Activated B cell treated with CpG ODN at 0.5 μM for 24 hours (primary cell): Measurements from ENCODE around the gene GNG4. TPM values are rescaled to one million over a fixed set of nuclear protein-coding genes. Genes with fewer than 3 reads are reported as not detected.

Source experiments
- ATAC-seq: fragments of 200-7000 bp; cut with Tn5 transposase; one replicate; pipeline ENCODE4 v1.10.0; 2021; ENCODE audit warnings: low read depth, mild to moderate bottlenecking, moderate library complexity
- CTCF ChIA-PET: fragments of 350-600 bp; sonication (Branson Sonifier 250); formaldehyde crosslinking; loops from one replicate; lab custom pipeline; 2021; ENCODE audit warnings: antibody characterized with exemption; lab: Charles Lee
- POLR2A ChIA-PET: fragments of 350-600 bp; sonication (Branson Sonifier 250); formaldehyde crosslinking; loops from one replicate; lab custom pipeline; 2021; ENCODE audit warnings: antibody characterized with exemption; lab: Charles Lee
- DNase-seq: peaks from one replicate; pipeline ENCODE4 v3.0.0; 2022
- H3K27ac Mint-ChIP-seq: one replicate; pipeline ENCODE4 v1.8.0; 2020; ENCODE audit warnings: mixed read lengths
- H3K27me3 Mint-ChIP-seq: one replicate; pipeline ENCODE4 v1.8.0; 2021; ENCODE audit warnings: mixed read lengths
- H3K36me3 Mint-ChIP-seq: one replicate; pipeline ENCODE4 v1.8.0; 2021; ENCODE audit warnings: low read depth, mixed read lengths
- H3K4me1 Mint-ChIP-seq: one replicate; pipeline ENCODE4 v1.8.0; 2021; ENCODE audit warnings: mixed read lengths
- H3K4me3 Mint-ChIP-seq: one replicate; pipeline ENCODE4 v1.8.0; 2020; ENCODE audit warnings: mild to moderate bottlenecking, mixed read lengths
- H3K9me3 Mint-ChIP-seq: one replicate; pipeline ENCODE4 v1.8.0; 2020; ENCODE audit warnings: mixed read lengths
- intact Hi-C: fragments of 100-400 bp; cut with micrococcal nuclease; formaldehyde crosslinking; loops from one replicate; pipeline ENCODE4 v1.15.1; 2024
- total RNA-seq: library from RNA; stranded (reverse); gene quantifications from 2 replicates; pipeline ENCODE4 v1.2.3, GENCODE V29; 2022
- TF ChIP-seq, protein P1 (sequence below): fragments of 200-600 bp; IDR thresholded peaks from one replicate; pipeline ENCODE4 v1.8.0; 2022; ENCODE audit warnings: antibody characterized with exemption, mild to moderate bottlenecking

The GNG4 gene
- total RNA-seq, 1 donor from 2014 or later = 2.2 TPM

DNA sequence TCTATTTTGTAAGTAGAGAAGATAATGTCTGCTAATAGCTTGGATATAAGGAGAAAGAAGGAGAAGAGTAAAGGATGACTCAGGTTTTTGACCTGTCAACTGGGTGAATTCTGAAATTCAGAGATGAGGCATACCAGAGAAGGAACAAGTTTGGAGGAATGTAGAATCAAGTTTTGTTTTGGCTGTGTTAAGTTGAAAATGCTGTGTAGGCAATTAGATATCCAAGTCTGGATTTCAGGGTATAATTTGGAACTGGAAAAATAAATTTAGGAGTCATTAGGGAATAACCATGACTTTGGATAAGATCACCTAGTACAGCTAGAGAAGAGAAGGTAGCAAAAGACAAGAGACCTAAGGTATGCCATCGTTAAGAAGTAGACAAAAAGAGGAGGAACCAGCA is 22.4 kb upstream of the GNG4 start:
- intact Hi-C loops = no loop called here
- Mint-ChIP-seq H3K36me3 (peaks cover 88% of the 10 kb centered on the region), H3K27me3 (no peaks in the 10 kb centered on the region), H3K9me3 (peaks cover 50% of the 10 kb centered on the region), H3K4me3 (no peak overlapping the region), H3K4me1 (no peaks in the 10 kb centered on the region), H3K27ac (no peak overlapping the region)
- CTCF ChIA-PET = no interaction called here
- ATAC-seq (no peak), DNase-seq (no peak)
- TF ChIP-seq, protein P1, sequence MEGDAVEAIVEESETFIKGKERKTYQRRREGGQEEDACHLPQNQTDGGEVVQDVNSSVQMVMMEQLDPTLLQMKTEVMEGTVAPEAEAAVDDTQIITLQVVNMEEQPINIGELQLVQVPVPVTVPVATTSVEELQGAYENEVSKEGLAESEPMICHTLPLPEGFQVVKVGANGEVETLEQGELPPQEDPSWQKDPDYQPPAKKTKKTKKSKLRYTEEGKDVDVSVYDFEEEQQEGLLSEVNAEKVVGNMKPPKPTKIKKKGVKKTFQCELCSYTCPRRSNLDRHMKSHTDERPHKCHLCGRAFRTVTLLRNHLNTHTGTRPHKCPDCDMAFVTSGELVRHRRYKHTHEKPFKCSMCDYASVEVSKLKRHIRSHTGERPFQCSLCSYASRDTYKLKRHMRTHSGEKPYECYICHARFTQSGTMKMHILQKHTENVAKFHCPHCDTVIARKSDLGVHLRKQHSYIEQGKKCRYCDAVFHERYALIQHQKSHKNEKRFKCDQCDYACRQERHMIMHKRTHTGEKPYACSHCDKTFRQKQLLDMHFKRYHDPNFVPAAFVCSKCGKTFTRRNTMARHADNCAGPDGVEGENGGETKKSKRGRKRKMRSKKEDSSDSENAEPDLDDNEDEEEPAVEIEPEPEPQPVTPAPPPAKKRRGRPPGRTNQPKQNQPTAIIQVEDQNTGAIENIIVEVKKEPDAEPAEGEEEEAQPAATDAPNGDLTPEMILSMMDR = no peak
- POLR2A ChIA-PET = no interaction called here

DNA sequence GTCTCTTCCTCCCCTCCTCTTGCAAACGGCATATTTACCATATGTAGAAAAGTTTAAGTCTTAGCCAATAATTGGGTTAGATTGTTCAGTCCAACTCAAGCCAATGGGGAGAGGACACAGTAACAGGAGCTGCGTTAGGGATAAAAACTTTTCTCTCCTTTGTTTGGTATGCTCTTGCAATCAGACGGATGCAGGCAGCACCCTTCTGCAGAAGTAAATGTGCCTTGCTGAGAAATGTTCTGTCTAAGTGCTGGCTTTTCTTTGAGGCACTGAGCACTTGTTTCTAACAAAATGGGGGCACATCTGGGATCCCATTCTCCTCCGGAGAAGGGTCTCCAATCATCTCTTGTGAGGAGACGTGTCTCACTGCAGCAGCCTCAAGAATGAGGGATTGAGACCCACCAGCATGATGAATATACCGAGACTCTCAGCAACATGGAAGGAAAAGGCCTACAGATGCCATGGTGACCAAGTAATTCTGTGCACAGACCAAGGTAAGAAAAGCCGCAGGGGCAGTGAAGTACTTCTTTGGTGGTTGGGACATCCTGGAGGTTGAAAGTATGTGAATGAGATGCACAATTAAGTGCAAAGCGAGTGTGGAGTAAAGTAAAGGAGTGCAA is 20.7 kb upstream of the GNG4 start:
- CTCF ChIA-PET = no interaction called here
- POLR2A ChIA-PET = no interaction called here
- intact Hi-C loops = no loop called here
- no peak for ATAC-seq
- Mint-ChIP-seq H3K27me3 (no peaks in the 10 kb centered on the region), H3K4me1 (no peaks in the 10 kb centered on the region), H3K4me3 (no peak overlapping the region), H3K9me3 (peaks cover 42% of the 10 kb centered on the region), H3K27ac (no peak overlapping the region), H3K36me3 (peaks cover 76% of the 10 kb centered on the region)
- TF ChIP-seq, protein P1 = no peak
- no peak for DNase-seq

DNA sequence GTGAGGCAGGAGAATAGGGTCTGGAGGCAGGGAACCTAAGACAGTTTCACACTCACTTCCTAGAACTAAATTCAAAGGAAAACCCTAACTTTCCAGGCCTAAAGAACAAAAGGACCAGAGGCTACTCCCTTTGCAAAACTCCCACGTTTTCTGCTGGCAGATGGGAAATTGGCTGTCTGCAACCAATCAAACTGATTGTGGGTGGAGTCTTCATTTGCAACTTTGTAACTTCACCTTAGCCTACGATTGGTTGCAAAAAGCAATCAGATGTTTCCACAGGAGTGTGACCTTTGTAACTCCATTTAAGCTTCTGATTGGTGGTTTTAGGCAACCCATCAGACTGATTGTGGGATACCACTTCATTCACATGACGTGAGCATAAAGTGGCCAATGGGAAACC is 19.7 kb upstream of the GNG4 start:
- Mint-ChIP-seq H3K36me3 (peaks cover 74% of the 10 kb centered on the region), H3K4me1 (no peaks in the 10 kb centered on the region), H3K27me3 (no peaks in the 10 kb centered on the region), H3K27ac (no peak overlapping the region), H3K4me3 (no peak overlapping the region), H3K9me3 (peaks cover 37% of the 10 kb centered on the region)
- ChIA-PET CTCF (no interaction called here), POLR2A (no interaction called here)
- ATAC-seq (no peak), DNase-seq (no peak)
- TF ChIP-seq, protein P1 = no peak
- intact Hi-C loops = no loop called here

DNA sequence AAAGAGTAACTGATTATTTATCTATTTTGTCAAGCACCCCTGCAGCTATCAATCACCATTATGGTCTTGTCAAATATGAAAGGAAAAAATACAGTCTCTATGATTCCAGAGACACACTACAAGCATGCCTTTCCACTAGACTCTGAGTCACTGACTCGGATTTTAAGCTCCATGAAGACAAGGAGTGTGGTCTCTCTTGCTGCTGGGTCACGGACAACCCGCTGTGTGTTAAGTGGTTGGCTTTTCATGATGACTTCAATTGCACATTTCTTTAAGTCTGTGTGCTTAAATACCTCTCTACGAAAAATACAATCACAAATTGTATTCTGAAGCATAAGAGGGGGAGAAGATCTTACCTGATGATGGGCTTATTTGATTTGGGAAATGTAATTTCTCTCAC is 14.0 kb upstream of the GNG4 start:
- POLR2A ChIA-PET = no interaction called here
- CTCF ChIA-PET = no interaction called here
- Mint-ChIP-seq H3K36me3 (peaks cover 51% of the 10 kb centered on the region), H3K4me1 (no peaks in the 10 kb centered on the region), H3K27me3 (no peaks in the 10 kb centered on the region), H3K9me3 (no peaks in the 10 kb centered on the region), H3K4me3 (no peak overlapping the region), H3K27ac (no peak overlapping the region)
- intact Hi-C loops = no loop called here
- ATAC-seq = no peak
- no peak for DNase-seq
- TF ChIP-seq, protein P1 = no peak

DNA sequence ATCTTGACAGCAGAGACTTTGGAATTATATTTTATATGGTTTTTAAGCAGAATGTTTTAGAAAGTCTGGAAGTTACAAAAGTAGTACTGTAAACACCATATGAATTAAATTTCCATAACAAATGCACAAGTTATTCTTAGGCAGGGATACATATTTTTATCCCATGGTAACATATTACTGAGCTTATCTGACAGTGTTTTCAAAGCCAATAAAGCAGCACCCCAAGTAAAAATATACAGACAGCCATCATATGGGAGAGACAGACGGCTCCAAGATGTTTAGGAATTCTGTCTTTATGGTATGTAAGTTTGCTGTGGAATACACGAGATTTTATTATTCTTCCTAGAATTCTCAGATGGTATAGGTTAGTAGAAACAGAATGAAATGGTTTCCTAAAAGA is 12.0 kb upstream of the GNG4 start:
- no peak overlapping the region for H3K27ac Mint-ChIP-seq
- no peaks in the 10 kb centered on the region for H3K4me1 Mint-ChIP-seq
- ATAC-seq (no peak), DNase-seq (no peak)
- H3K9me3 Mint-ChIP-seq = no peaks in the 10 kb centered on the region
- ChIA-PET CTCF (no interaction called here), POLR2A (no interaction called here)
- intact Hi-C loops = no loop called here
- H3K27me3 Mint-ChIP-seq = no peaks in the 10 kb centered on the region
- H3K4me3 Mint-ChIP-seq = no peak overlapping the region
- peaks cover 46% of the 10 kb centered on the region for H3K36me3 Mint-ChIP-seq
- TF ChIP-seq, protein P1 = no peak
